Ovary (tissue), 3 donors: ENCODE data around the gene AJUBA.

Experiments
- EP300 ChIP-seq: sonication (generic); formaldehyde crosslinking; IDR thresholded peaks from one replicate; pipeline ENCODE4 v1.6.1; 2017; ENCODE audit warnings: antibody characterized with exemption
- TF ChIP-seq, protein P1 (sequence below), 3 donors: fragments of 450-650 bp in 2 of 3; fragments of 200-600 bp in 1 of 3; IDR thresholded peaks; one replicate each; pipeline versions ENCODE4 v1.5.1 to v1.8.0; 2016 to 2022; ENCODE audit warnings: antibody characterized with exemption in 3 of 3, mild to moderate bottlenecking in 1 of 3
- donor health status: DM: no; HTN: no; CAD: no.

DNA sequence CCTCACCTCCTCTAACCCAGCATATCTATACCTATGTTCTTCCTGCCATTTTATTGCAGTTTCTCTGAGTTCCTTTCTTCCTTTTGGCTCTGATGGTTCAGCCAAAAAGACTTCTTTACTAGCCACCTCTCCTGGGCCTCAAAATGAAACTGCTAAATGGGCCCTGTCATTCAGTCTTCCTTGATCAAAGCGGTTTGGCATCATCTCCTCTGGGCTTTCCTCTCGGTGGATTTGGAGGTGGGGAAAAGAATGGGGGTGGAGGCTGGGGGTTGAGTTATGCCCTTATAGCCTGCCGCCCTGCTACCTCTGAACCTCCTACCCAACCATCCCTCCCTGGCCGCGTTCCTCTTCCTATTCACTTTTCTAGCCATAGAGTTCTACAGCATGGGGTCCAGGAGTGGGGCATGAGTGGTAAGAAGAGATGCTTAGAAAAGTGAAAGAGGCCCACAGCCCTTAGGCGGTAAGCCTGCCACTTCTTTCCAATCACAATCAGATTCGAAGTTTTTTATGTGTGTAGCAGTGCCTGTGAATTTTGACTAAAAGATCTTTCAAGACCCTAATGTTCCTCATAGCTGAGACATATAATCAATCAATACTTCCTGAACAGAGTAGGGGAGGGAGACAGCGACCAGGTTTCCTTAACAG lies 2.5 kb downstream of the AJUBA start:
- TF ChIP-seq, protein P1, sequence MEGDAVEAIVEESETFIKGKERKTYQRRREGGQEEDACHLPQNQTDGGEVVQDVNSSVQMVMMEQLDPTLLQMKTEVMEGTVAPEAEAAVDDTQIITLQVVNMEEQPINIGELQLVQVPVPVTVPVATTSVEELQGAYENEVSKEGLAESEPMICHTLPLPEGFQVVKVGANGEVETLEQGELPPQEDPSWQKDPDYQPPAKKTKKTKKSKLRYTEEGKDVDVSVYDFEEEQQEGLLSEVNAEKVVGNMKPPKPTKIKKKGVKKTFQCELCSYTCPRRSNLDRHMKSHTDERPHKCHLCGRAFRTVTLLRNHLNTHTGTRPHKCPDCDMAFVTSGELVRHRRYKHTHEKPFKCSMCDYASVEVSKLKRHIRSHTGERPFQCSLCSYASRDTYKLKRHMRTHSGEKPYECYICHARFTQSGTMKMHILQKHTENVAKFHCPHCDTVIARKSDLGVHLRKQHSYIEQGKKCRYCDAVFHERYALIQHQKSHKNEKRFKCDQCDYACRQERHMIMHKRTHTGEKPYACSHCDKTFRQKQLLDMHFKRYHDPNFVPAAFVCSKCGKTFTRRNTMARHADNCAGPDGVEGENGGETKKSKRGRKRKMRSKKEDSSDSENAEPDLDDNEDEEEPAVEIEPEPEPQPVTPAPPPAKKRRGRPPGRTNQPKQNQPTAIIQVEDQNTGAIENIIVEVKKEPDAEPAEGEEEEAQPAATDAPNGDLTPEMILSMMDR (IDR thresholded peaks at IDR 0.05), result no peak
- TF ChIP-seq EP300, result no peak
